Caco-2 (cell line): ENCODE data around the gene RELL2. TPM values are rescaled to one million over a fixed set of nuclear protein-coding genes. Genes with fewer than 3 reads are reported as not detected.

Source experiments
- BruUV-seq: library from RNA; stranded (reverse); fragments of 400-500 nt; replicated peaks from 2 replicates; lab custom pipeline; 2021; lab: Mats Ljungman, UMichigan
- CTCF ChIA-PET: fragments of 300-600 bp; sonication (Branson Sonifier 250); formaldehyde crosslinking; loops from one replicate; lab custom pipeline; 2022; ENCODE audit warnings: antibody characterized with exemption; lab: Charles Lee
- POLR2A ChIA-PET: fragments of 300-600 bp; sonication (Branson Sonifier 250); formaldehyde crosslinking; loops from one replicate; lab custom pipeline; 2022; ENCODE audit warnings: antibody characterized with exemption; lab: Charles Lee
- DNase-seq, 2 experiments: peaks; one replicate each; pipeline versions ENCODE4 v3.0.0 to v3.0.0-alpha.2; 2020 to 2022
- H3K27me3 ChIP-seq: replicated peaks from 2 replicates; pipeline ENCODE4 v1.6.0; 2011; ENCODE audit warnings: low read length; ENCODE audit not compliant: control insufficient read depth, insufficient read depth
- H3K36me3 ChIP-seq: 2 replicates; pipeline ENCODE4 v1.5.1; 2011; ENCODE audit warnings: low read length; ENCODE audit not compliant: control insufficient read depth, insufficient read depth
- H3K4me1 ChIP-seq: fragments of 250-450 bp; sonication (Bioruptor Pico); 2 replicates; pipeline ENCODE4 v1.5.1; 2020; ENCODE audit warnings: mild to moderate bottlenecking
- H3K4me3 ChIP-seq: 2 replicates; pipeline ENCODE4 v1.5.1; 2011; ENCODE audit warnings: low read depth, mild to moderate bottlenecking, control low read depth, low read length
- H3K9me3 ChIP-seq: fragments of 250-450 bp; sonication (Bioruptor Pico); 2 replicates; pipeline ENCODE4 v1.5.1; 2020; ENCODE audit warnings: mild to moderate bottlenecking, moderate library complexity
- H3K27ac Mint-ChIP-seq: one replicate; pipeline ENCODE4 v1.8.0; 2022; ENCODE audit warnings: mixed read lengths; ENCODE audit not compliant: unreplicated experiment
- H3K27me3 Mint-ChIP-seq: one replicate; pipeline ENCODE4 v1.8.0; 2022; ENCODE audit warnings: mixed read lengths; ENCODE audit not compliant: insufficient read depth, unreplicated experiment
- H3K36me3 Mint-ChIP-seq: one replicate; pipeline ENCODE4 v1.8.0; 2022; ENCODE audit warnings: mild to moderate bottlenecking, mixed read lengths; ENCODE audit not compliant: insufficient read depth, unreplicated experiment
- H3K4me1 Mint-ChIP-seq: one replicate; pipeline ENCODE4 v1.8.0; 2022; ENCODE audit warnings: low read depth, mixed read lengths; ENCODE audit not compliant: unreplicated experiment
- H3K4me3 Mint-ChIP-seq: one replicate; pipeline ENCODE4 v1.8.0; 2022; ENCODE audit warnings: mild to moderate bottlenecking, moderate library complexity, mixed read lengths; ENCODE audit not compliant: unreplicated experiment
- H3K9me3 Mint-ChIP-seq: one replicate; pipeline ENCODE4 v1.8.0; 2022; ENCODE audit warnings: mixed read lengths; ENCODE audit not compliant: unreplicated experiment
- CTCF ChIP-seq, 2 experiments: fragments of 200-600 bp in 1 of 2; IDR thresholded peaks; 1 replicate in 1 of 2; 2 replicates in 1 of 2; pipeline versions ENCODE4 v1.5.1 to v1.8.0; 2011 to 2022; ENCODE audit warnings: antibody characterized with exemption in 1 of 2, control low read depth in 1 of 2, inconsistent platforms in 1 of 2, low read depth in 1 of 2, low read length in 1 of 2, mild to moderate bottlenecking in 1 of 2, moderate library complexity in 1 of 2; ENCODE audit not compliant: insufficient read depth in 1 of 2, severe bottlenecking in 1 of 2, unreplicated experiment in 1 of 2
- intact Hi-C: fragments of 100-400 bp; cut with micrococcal nuclease; formaldehyde crosslinking; loops from one replicate; pipeline ENCODE4 v1.10.0; 2022; ENCODE audit not compliant: unreplicated experiment
- total RNA-seq: library from RNA; stranded (reverse); gene quantifications from 2 replicates; pipeline ENCODE4 v1.2.3, GENCODE V29; 2022

Gene RELL2
- total RNA-seq, 1 experiment from 2014 or later, result 8.7 TPM

GRCh38 chr5:141611289-141611688 is 25.5 kb upstream of the RELL2 start:
- H3K4me3 ChIP-seq, result no peak overlapping the region
- H3K4me1 ChIP-seq, result peaks cover 45% of the 10 kb centered on the region
- no peak for TF ChIP-seq CTCF (IDR thresholded peaks at IDR 0.05; ENCODE audit: insufficient read depth in 1 of 2, low read depth in 1 of 2, low read length in 1 of 2, severe bottlenecking in 1 of 2, unreplicated experiment in 1 of 2)
- POLR2A ChIA-PET, result no interaction called here
- H3K4me3 Mint-ChIP-seq, result no peak overlapping the region
- no peaks in the 10 kb centered on the region for H3K27me3 Mint-ChIP-seq
- peak in 1 of 2 experiments; percentile 21 for DNase-seq
- intact Hi-C loops, result no loop called here
- no peaks in the 10 kb centered on the region for H3K36me3 ChIP-seq
- CTCF ChIA-PET, result interaction anchor here (0.8 kb wide), 1 partner anchor 19 kb away, joined by 4 read pairs; no protein-coding TSS in a partner anchor
- H3K36me3 Mint-ChIP-seq, result peaks cover 32% of the 10 kb centered on the region
- BruUV-seq, result no TSS peak
- no peaks in the 10 kb centered on the region for H3K9me3 Mint-ChIP-seq
- H3K27me3 ChIP-seq, result no peaks in the 10 kb centered on the region
- peak overlapping the region; percentile 21 for H3K27ac Mint-ChIP-seq
- H3K4me1 Mint-ChIP-seq, result peaks cover 35% of the 10 kb centered on the region
- no peaks in the 10 kb centered on the region for H3K9me3 ChIP-seq

GRCh38 chr5:141613344-141613743 is 23.5 kb upstream of the RELL2 start:
- CTCF ChIA-PET, result no interaction called here
- TF ChIP-seq CTCF (IDR thresholded peaks at IDR 0.05; ENCODE audit: insufficient read depth in 1 of 2, low read depth in 1 of 2, low read length in 1 of 2, severe bottlenecking in 1 of 2, unreplicated experiment in 1 of 2), result no peak
- POLR2A ChIA-PET, result no interaction called here
- intact Hi-C loops, result no loop called here
- Mint-ChIP-seq H3K9me3 (no peaks in the 10 kb centered on the region), H3K4me3 (no peak overlapping the region), H3K4me1 (peaks cover 33% of the 10 kb centered on the region), H3K36me3 (peaks cover 42% of the 10 kb centered on the region), H3K27me3 (no peaks in the 10 kb centered on the region), H3K27ac (no peak overlapping the region)
- DNase-seq, result no peak
- H3K9me3 ChIP-seq, result no peaks in the 10 kb centered on the region
- no peak overlapping the region for H3K4me3 ChIP-seq
- H3K36me3 ChIP-seq, result no peaks in the 10 kb centered on the region
- no TSS peak for BruUV-seq
- peaks cover 51% of the 10 kb centered on the region for H3K4me1 ChIP-seq
- H3K27me3 ChIP-seq, result no peaks in the 10 kb centered on the region

- Histone ChIP-seq H3K27me3 (no peaks in the 10 kb centered on the region), H3K4me3 (no peak overlapping the region; the same call in 1 of the 2 replicates), H3K4me1 (peaks cover 39% of the 10 kb centered on the region), H3K9me3 (no peaks in the 10 kb centered on the region), H3K36me3 (0 out of 2 replicates have a peak, but pooled peaks cover 2% of the 10 kb centered on the region)
- no TSS peak for BruUV-seq
- Mint-ChIP-seq H3K27ac (no peak overlapping the region), H3K4me1 (peaks cover 27% of the 10 kb centered on the region), H3K9me3 (no peaks in the 10 kb centered on the region), H3K27me3 (no peaks in the 10 kb centered on the region), H3K36me3 (peaks cover 41% of the 10 kb centered on the region), H3K4me3 (peak overlapping the region; percentile 89)
- no peak for TF ChIP-seq CTCF (IDR thresholded peaks at IDR 0.05; ENCODE audit: insufficient read depth in 1 of 2, low read depth in 1 of 2, low read length in 1 of 2, severe bottlenecking in 1 of 2, unreplicated experiment in 1 of 2)
- DNase-seq, result no peak
- ChIA-PET CTCF (interaction anchor here (1.5 to 2.8 kb wide), 2 partner anchors 24 to 52 kb away, joined by 4 to 24 read pairs; no protein-coding TSS in a partner anchor), POLR2A (interaction anchor here (1.1 kb wide), 1 partner anchor 21 kb away, joined by 4 read pairs; the partner anchor contains the start of genes HDAC3 and RELL2)
- intact Hi-C loops, result no loop called here
Observed at GRCh38 chr5:141615991-141616720, 20.6 kb upstream of the RELL2 start.
